Measurements from ENCODE around the gene FBXL14.

- TF ChIP-seq CTCF (conservative IDR thresholded peaks at IDR 0.05; ENCODE audit: low read depth, low read length) = no peak
- TF ChIP-seq EZH2 (IDR thresholded peaks at IDR 0.05; ENCODE audit: low read length, unreplicated experiment) = no peak
Measured at GRCh38 chr12:1527789-1528188, 66.6 kb downstream of the FBXL14 start.
